ENCODE data around the gene NUP210L. TPM values are rescaled to one million over a fixed set of nuclear protein-coding genes. Genes with fewer than 3 reads are reported as not detected.

The NUP210L gene
- total and polyA plus RNA-seq, 9 of the 15 experiments (the other 6 are each of a cell fraction or from before 2014, with no cell fraction given): 0.01 to 0.04 TPM; not detected in 7

- TF ChIP-seq USF1 (CRISPR knock-in tag; IDR thresholded peaks at IDR 0.05) (peak; percentile 98), ZNF253 (CRISPR knock-in tag; conservative IDR thresholded peaks at IDR 0.05) (no peak), ESRRA (IDR thresholded peaks at IDR 0.05; ENCODE audit: borderline replicate concordance, low read depth) (peak; percentile 11; the same call in 1 of the 2 replicates), PHB (CRISPR knock-in tag; IDR thresholded peaks at IDR 0.05) (no peak), SAFB2 (IDR thresholded peaks at IDR 0.05; ENCODE audit: borderline replicate concordance, low read depth, low read length, severe bottlenecking) (no peak), ZNF696 (CRISPR knock-in tag; conservative IDR thresholded peaks at IDR 0.05) (no peak), MBD1 (CRISPR knock-in tag; IDR thresholded peaks at IDR 0.05) (no peak), ZNF436 (CRISPR knock-in tag; IDR thresholded peaks at IDR 0.05) (no peak), CEBPB (tag; IDR thresholded peaks at IDR 0.05) (no peak), GATAD2A (IDR thresholded peaks at IDR 0.05) (no peak), XRCC3 (IDR thresholded peaks at IDR 0.05) (no peak), ZKSCAN3 (CRISPR knock-in tag; IDR thresholded peaks at IDR 0.05) (no peak), ETV6 (IDR thresholded peaks at IDR 0.05; ENCODE audit: borderline replicate concordance in 1 of 2, low read depth in 2 of 2, low read length in 1 of 2) (no peak), ETV6 (CRISPR knock-in tag; IDR thresholded peaks at IDR 0.05; ENCODE audit: borderline replicate concordance) (no peak; the same call in 1 of the 2 replicates), EZH2 (IDR thresholded peaks at IDR 0.05; ENCODE audit: borderline replicate concordance, low read depth, low read length) (no peak), PBX2 (CRISPR knock-in tag; IDR thresholded peaks at IDR 0.05; ENCODE audit: low read depth) (peak; percentile 97), PBX2 (tag; conservative IDR thresholded peaks at IDR 0.05; ENCODE audit: low read depth) (peak; percentile 99), ZNF316 (IDR thresholded peaks at IDR 0.05) (no peak), PRPF4 (IDR thresholded peaks at IDR 0.05; ENCODE audit: insufficient read depth, low read depth, low read length, poor library complexity, severe bottlenecking) (no peak), ZNF644 (tag; IDR thresholded peaks at IDR 0.05; ENCODE audit: low read depth) (no peak), TCF7 (IDR thresholded peaks at IDR 0.05; ENCODE audit: borderline replicate concordance) (no peak), KAT7 (CRISPR knock-in tag; IDR thresholded peaks at IDR 0.05; ENCODE audit: borderline replicate concordance) (peak; percentile 61; the same call in 1 of the 2 replicates), ZNF589 (CRISPR knock-in tag; IDR thresholded peaks at IDR 0.05; ENCODE audit: low read depth) (peak; percentile 3; the same call in 1 of the 2 replicates), MAFF (IDR thresholded peaks at IDR 0.05; ENCODE audit: low read length) (no peak)
Observed at GRCh38 chr1:153967107-153967999, 187.5 kb downstream of the NUP210L start, which contains the start of gene CREB3L4 (continued).

Data from K562 (cell line).